Measurements from ENCODE around the gene SLITRK3.
"Not testable (repeated sequence)": the region's sequence is repeated elsewhere in the genome, so short reads cannot be mapped to it uniquely, and the experiment has no call there.

The SLITRK3 gene

DNA sequence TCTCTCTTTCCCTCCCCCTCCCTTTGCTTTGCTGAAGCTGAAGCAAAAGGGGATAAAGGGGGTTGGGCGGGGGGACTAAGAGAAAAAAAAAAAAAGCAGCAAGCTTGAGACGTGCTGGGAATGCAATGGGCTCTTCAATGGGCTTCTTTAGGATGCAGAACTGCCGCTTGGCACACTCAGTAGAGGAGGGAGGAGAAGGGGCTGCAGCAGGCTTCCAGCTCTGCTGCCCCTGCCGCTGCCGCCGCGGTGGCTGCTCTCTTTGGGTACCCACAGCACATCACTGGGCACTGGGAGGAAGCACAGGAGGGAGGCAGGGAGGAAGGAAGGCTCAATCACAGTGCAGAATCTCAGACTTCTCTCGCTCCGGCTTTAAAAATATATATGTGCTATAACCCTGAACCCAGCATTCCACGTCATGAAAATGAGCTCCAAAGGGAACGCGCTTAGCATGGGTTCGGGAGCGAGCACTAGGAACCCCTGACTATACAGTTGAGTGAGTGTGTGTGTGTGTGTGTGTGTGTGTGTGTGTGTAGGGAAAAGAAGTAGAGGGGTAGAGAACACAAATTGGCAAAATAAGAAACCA, 3.5 kb downstream of the SLITRK3 start:
- no peak for FAIRE-seq

DNA sequence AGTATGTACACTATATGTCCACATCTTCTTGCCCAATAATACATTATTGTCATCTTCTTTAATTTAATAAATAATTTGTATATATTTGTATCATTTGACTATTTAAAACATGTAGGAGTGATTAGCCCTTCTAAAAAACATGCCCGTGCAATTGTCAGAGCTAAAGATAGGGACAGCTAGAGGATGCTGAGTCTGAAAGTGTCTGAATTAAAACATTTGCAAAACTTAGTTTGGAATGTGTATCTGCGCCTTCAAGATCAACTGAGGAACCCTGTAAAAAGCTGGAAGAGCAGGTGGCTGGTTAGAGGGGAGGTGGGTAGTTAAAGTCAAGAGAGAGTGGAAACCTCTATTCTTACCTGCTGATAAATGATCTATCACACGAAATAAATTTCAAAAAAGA, 4.7 kb downstream of the SLITRK3 start:
- no peak for FAIRE-seq

DNA sequence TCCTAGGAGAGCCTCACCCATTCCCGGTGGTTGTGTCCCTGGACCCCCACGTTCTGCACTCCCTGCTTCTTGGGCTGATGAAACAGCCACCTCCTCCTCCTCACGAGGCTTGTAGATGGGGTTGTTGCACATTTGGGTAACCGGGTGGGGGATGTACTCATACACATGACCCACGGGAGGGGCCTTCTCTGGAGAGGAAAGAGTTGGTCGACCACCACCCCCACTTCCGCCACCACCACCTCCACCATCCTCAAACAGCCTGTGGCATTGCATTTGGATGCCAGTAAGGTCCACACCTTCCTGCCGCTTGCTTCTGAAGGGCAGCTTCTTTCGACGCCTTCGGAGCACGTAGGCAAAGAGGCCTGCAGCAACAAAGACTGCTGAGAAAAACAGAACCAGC, 7.7 kb downstream of the SLITRK3 start:
- no peak for FAIRE-seq

DNA sequence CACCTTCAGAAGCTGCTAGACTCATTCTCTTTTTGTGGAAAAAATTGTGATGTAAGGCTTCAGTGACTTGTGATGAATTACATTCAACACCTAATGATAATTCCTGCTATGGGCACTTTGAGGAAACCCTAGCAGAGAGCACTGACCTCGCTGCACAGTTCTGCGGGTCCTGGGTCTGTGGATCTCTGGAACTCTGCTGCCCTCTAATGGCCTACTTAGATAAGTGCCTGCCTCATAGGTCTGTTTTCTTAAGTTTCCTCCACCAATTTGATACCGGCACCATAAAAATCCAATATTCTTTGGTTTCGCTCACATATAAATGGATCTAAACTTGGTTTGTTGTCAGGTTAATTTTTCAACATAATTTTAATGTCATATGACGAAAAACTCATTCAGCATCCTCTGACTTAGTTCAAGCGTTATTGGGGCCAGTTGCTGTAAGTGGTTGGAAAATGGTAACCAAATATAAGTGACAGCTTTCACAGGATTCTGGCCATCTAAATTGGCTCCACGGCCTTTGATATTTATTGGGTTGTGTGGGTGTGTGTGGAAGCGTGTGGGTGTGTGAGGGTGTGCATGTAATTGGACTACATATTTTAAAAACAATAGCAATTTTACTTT, 10.4 kb downstream of the SLITRK3 start:
- peak; percentile 43 for FAIRE-seq

DNA sequence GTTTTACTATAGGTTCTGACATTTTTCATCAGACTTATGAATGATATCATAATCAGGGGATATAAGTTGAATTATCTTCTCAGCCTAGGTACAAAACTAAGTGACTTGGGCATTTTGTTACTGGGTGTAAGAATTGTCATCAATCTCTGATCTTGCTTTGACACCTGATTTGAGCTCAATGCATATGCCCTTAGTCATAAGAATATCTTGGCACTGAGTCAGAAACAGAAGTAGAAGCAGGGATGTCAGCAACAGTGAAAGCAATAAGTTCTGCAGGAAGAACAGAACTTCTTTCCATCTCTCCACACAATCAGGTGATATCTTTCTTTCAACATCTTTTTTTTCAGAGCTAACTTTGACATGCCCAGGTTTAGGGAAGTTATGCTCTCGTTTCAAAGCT, 14.6 kb downstream of the SLITRK3 start:
- FAIRE-seq, result no peak

DNA sequence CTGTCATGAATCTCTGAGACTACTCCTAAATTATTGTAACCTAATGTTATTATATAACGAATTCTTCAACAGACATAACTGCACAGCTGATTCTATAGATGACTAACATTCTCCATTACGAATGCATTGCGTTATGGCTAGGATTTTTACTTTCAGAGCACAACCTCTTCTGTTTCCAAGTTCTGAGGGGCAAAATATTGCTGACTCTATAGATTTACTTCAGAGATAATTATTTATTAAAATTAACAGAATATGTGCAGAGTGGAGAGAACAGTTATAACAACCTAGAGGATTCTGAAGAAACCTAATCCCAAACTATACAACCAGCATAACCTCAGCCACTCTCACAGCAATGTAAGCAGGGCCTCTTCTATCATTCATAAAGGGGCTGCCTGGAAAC, 25.9 kb downstream of the SLITRK3 start:
- FAIRE-seq, result no peak

DNA sequence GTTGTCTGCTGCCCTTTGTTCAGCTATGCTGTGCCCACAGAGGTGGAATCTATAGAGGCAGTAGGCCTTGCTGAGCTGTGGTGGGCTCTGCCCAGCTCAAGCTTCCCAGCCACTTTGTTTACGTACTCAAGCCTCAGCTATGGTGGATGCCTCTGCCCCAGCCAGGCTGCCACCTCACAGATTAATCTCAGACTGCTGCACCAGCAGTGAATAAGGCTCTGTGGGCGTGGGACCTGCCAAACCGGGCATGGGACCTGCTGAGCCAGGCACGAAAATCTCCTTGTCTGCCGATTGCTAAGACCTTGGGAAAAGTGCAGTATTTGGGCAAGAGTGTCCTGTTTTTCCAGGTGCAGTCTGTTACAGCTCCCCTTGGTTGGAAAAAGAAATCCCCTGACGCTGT, 26.8 kb downstream of the SLITRK3 start:
- FAIRE-seq, result no peak

DNA sequence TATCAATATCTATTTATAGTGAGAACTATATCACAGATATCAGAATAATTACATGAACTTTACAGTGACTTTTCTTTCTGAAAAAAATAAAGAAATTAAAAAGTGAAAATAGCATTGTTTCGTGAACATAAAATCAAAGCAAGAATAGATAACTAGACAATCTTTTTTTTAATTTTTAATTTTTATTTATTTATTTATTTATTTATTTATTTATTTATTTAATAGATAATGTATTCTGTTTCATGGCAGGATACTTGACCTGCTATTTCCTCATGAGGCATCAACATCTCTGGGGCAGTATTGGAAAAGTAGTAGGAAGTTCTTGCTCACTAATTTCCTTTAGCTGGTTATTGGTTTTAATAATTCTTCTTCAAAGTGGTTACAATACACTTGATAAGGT, 33.3 kb downstream of the SLITRK3 start:
- no peak for FAIRE-seq

DNA sequence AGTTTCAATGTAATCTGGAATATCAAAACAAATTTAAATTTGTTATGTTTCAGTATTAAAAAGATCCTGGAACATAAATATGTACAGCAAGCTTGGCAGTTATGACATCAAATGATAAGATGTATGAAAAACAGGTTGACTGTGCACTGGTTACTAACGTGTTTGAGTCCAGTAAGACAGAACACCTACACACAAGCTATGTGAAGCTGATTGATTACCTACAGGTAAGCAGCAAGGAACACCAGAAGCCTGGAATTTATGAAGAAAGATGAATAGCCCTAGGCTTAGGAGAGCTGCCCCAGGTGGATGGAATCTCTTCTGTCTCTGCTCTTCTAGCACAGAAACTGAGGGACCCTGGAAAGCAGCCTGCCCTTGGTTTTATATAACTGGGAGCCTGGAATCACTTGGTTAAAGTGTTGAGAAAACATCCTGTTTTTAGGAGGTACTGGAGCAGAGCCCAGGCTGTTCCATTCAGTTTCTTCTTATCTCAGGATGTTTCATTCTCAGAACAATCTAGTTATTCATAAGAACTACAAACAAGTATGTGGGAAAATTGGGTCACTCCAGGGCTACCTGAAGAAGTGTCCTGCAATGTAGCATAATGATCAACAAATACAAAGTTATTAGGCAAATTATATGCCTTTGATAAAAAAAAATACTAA, 36.3 kb downstream of the SLITRK3 start:
- no peak for FAIRE-seq

DNA sequence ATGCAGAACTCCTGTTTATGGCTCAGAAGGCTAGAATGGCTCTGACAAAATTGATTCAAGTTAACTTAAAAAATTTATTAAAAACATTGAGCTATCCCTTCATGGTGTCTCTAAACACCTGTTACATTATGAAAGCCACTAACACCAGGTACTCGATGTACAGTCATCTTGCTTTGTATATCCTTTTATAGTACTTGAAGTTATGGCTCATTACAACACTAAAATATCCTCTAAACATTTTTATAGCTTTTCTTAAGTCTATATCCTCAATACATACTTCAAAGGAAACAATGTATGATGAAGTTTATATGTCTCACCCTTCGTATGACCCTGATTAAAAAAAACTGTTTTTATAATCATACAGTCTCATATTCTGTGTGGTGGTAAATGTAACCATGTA, 38.2 kb downstream of the SLITRK3 start:
- FAIRE-seq, result no peak

DNA sequence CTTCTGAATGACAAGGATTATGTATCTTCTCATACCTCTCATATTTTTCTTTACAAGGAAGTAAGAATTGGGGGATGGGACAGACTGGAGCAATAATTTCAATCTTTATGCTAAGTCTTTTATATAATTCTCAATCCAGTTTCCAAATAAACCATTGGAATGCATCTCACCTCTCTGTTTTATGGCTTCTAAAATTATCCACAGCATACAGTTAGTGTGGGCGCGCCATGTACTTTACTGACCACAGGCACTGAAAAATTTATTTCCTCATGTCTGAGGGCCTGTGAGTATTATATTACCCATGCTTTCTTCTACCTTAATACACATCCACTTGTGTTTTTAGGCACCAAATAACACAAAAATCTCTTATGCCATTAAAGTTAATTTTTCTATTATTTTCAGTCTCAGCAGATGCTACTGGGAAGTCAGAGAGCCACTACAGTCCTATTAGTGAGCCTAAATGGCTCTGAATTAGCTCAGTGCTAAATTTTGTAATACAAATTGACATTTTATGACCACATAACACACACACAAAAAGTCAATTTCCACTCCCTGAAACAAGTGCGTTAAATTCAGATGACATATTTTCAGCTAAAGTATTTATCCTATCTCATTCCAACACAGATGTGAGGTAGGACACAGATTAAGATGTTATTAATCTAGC, 39.3 kb downstream of the SLITRK3 start:
- no peak for FAIRE-seq

DNA sequence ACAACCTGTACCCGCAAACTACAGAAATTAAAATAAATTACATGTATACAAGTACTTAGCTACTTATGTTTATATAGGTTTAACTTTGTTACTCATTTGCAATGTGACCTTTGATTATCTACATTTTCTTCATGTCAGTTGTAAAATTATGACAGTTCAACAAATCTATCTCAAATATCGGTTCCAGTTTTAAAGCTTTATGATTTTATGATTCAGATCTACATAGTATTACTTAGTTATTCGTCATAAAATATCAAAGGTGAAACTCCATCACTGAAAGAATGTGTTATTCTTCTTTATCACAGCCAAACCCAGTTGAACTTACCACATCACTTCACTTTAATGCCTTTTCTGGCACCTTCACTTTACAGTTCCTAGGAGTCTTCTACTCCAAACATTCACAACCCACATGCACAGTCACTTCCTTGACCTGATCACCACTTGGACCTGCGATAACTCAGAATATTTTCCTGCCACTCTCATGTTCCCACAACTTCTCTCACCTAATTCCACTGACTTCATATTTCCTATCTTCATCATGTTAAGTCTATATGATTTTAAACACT, 47.2 kb downstream of the SLITRK3 start:
- FAIRE-seq, result no peak

DNA sequence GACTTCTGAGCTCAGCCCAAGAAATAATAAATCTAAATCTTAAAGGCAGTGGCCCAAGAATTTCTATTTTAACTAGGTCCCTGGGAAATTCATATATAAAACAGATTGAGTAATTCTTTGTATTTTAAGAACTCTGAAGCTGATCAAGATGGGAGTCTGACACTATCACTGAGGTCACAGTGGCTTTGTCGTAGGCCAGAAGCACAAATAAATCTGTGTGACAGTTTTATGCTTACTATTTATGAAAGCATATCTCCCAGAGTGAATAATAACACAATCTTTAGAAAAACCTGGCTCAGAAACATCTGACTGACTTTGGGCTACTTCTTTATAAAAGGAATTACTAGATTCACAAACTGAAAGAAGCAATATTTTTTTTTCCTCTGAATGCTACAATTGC, 51.9 kb downstream of the SLITRK3 start:
- no peak for FAIRE-seq

DNA sequence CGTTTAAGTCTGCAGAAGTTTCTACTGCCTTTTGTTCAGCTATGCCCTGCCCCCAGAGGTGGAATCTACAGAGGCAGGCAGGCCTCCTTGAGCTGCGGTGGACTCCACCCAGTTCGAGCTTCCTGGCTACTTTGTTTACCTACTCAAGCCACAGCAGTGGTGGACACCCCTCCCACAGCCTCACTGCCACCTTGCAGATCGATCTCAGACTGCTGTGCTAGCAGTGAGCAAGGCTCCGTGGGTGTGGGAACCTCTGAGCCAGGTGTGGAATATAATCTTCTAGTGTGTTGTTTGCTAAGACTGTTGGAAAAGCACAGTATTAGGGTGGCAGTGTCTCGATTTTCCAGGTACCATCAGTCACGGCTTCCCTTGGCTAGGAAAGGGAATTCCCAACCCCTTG, 56.3 kb downstream of the SLITRK3 start:
- not testable (repeated sequence) for FAIRE-seq
